ENCODE results near the gene RPRD1A.

DNA sequence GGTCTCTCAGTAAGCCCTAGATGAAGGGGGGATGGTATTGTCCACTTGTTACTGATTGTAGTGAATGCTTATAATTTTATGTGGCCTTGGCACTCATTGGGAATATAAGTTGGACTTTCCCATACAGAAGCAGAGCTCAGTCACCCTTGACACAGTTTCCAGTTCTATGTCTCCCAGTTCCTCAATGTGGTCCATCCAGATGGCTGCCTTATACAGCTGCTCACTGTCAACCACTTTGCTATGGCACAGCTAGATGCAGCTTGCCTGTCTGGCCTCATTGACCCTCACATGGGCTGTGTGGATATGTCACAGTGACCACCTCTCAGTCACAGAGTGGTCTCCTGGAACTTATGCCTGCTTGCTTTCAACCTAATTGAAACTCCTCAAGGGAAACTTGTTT is 40.1 kb upstream of the RPRD1A start:
- no peak for TF ChIP-seq EZH2 (IDR thresholded peaks at IDR 0.05)
- no peak for TF ChIP-seq POLR2AphosphoS5 (IDR thresholded peaks at IDR 0.05; ENCODE audit: borderline replicate concordance, low read depth, low read length)
- no peak for TF ChIP-seq FOXP2 (optimal IDR thresholded peaks at IDR 0.05; ENCODE audit: control extremely low read depth, extremely low read length, insufficient read depth)

Measured in SK-N-MC (cell line).